HG03135 (cell line): ENCODE results near the gene XKR7.
"Not testable (repeated sequence)": the region's sequence is repeated elsewhere in the genome, so short reads cannot be mapped to it uniquely, and the experiment has no call there.

Experiments used
- ATAC-seq: cut with Tn5 transposase; IDR thresholded peaks from one replicate; pipeline ENCODE4 v1.9.1; 2021; ENCODE audit warnings: mild to moderate bottlenecking, moderate library complexity; ENCODE audit not compliant: unreplicated experiment

The XKR7 gene

DNA sequence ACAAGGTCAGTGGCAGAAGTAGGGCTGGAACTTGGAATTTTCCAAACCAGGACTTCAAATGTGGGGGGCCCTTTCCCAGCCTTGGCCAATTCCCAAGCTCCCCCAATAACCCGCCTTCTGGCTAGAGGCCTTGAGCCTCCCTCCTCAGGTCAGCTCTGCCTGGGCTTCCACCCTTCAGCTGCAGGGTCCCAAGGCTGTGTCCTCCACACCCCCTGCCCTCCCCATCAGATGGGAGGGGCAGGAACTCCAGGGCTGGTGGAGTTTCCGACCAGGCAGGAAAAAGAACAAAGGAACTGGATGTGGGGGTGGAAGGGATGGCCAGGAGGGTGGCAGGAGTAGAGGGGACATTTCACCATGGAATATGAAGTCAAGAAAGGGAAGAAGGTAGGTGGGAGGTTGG, 42.1 kb downstream of the XKR7 start, which contains the start of gene CCM2L:
CCM2L (plus strand) TSS at position 338 of the 400 bp plus-strand sequence; CDS start at position 355, 17 bp downstream.
- no peak for ATAC-seq

DNA sequence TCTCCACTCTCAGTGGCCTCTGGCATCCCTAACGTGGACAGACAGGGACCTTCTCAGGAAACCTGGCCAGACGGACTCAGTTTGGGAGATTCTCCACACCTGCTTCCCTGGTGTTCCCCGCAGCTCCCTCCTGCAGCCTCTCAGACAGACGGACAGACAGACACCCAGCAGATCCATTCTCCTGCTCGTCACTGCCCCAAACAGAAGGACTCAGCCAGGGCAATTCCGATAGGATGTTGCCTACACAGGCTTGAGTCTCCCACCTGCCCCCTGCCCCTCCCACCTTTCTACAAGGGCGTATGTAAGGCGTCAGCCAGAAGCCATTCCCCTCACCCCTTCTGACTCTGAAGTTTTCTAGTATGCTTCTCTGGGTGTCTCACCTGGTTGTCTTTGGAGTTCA, 42.7 kb downstream of the XKR7 start:
- no peak for ATAC-seq

DNA sequence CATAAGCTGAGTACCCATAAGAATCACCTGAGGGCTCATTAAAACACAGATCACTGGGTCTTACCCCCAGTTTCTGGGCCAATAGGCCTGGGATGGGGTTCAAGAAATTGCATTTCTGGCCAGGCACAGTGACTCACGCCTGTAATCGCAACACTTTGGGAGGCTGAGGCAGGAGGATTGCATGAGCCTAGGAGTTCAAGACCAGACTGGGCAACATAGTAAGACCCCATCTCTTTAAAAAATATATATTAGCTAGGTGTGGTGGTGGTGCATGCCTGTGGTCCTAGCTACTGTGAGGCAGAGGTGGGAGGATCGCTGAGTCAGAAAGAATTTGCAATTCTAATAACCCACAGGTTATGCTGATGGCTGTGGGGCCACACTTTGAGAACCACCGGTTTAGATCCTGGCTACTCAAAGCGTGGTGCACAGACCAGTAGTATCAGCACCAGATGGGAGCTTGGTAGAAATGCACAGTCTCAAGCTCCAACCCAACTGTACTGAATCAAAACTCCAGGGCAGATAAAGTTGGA, 44.3 kb downstream of the XKR7 start:
- ATAC-seq = no peak

DNA sequence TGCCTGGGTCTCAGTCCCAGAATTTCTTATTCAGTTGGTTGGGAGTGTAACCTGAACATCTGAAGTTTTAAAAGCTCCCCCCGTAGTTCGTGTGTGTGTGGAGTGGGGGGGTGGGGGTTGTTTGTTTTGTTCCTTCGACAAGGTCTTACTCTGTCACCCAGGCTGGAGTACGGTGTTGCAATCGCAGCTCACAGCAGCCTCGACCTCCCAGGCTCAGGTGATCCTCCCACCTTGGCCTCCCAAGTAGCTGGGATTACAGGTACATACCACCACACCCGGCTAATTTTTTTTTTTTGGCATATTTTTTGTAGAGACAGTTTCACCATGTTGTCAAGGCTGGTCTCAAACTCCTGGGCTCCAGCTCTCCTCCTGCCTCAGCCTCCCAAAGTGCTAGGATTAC, 45.4 kb downstream of the XKR7 start:
- ATAC-seq = no peak

DNA sequence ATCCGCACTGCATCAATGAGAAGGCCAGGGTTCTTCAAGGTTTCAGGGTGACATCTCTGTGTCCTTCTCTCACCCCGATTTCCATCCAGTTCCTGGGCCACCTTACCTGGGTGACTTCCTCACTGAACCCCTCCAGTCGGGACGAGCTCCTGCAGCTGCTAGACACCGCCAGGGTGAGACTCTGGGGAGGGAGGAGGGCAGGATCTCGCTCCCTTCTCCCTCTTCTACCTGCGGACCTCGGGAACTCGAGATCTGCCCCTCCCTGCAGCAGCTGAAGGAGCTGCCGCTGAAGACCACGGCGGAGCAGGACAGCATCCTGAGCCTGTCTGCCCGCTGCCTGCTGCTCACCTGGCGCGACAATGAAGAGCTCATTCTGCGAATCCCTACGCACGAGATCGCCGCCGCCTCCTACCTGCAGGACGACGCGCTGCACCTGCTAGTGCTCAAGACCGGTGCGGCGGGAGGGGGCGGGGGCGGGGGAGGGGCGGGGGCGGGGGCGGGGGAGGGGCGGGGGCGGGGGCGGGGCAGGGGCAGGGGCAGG, 49.8 kb downstream of the XKR7 start:
- ATAC-seq = no peak

DNA sequence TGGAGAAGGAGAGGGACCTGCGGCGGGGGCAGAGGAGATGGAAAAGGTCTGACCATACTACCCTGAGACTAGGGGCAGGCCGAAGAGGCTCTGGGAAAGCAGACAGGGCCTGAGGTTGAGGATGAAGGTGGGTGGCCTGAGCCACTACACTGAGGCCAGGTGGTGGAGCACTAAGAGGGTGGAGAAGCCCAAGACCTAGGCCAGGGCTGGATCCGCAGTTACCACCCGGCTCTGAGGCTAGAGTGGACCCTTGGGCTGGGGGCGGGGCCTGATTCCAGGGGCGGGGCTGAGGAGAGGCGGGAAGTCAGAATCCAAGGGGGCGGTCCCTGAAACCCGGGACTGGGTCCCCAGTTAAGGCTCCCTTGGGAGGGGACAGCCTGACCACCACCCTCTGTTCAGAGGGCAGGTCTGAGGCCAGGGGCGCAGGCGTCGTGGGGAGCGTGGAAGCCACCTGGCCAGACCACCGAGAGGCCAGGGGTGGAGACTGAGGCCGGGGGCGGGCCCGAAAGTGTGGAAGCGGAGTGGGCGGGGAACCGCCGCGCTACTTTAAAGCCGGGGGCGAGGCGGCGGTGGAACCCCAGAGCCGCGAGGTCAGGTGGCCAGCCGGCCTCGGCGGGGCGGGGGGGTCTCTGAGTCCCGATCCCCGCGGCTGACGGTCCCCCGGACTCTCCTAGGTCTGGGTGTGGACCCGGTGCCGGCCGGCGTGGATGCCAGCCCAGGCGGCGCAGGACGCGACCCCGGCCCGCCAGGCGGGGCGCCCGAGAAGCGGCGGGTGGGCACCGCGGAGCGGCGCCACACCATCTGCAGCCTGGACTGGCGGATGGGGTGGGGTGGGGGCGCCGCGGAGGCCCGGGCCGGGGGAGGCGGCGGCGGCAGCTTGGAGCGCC, 50.6 kb downstream of the XKR7 start:
- ATAC-seq = no peak

DNA sequence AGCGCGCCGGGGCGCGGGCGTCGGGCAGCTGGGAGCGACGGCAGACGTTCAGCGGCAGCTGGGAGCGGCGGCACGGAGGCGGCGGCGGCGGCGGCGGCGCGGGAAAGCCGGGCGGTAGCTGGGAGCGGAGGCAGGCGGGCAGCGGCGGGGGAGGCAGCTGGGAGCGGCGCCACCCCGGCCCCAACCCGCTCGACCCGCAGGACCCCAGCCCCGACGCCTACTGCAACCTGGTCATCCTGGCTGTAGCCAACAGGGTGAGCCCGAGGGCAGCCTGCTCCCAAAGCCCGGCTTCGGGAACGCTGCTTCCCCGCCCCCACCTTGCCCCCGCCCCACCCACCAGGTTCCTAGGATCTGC, 51.2 kb downstream of the XKR7 start:
- ATAC-seq = no peak

DNA sequence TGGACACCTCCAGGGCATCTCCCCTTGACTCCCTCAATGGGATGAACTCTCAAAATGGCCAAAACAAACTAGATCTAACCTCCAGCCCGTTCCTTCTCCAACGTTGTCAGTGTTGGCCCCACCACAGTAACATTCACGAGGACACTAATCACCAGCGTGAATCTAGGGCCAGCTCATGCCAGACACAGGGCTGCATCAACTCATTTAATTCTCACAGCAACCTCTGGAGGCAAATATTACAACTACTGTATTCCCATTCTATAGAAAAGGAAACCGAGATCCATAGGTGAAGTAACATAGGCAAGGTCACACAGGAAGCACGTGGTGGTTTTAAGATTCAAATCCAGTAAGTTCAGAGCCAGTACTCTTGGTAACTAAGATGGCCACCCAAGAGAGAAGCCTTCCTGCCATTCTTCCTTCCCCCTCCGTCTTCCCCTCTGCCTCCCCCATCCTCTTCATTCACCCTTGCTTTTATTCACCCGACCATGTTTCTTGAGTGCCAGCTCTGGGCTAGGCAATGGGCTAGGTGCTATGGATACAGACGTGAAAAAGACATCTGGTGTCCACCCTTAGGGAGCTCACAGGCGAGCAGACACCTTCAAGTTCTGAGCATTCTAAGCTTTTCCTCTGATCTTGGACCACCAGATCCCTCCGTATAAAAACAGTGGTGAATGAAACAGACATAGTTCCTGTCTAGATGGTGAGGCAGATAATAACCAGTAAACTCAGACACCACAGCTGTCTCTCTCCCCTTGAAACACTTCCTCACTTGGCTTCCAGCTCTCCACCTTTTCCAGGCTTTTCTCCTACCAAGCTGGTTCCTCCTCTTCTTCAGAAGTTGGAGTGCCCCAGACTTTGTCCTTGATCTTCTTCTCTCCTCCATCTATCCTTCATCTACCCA, 51.9 kb downstream of the XKR7 start:
- ATAC-seq = no peak

DNA sequence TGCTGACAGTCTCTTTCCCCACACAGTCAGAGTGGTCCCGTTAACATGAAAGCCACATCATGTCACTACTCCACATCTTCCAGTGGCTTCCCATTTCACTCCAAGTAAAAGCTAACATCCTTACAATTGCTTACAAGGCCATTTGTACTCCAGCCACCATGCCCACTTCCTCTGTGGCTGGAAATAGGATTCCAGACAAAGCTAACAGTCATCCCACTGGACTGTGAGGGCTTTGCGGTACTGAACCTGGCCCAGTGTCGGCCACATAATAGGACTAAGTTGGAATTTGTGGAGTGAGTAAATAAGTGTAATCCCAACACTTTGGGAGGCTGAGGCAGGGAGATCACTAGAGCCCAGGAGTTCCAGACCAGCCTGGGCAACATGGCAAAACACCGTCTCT, 53.1 kb downstream of the XKR7 start:
- no peak for ATAC-seq

DNA sequence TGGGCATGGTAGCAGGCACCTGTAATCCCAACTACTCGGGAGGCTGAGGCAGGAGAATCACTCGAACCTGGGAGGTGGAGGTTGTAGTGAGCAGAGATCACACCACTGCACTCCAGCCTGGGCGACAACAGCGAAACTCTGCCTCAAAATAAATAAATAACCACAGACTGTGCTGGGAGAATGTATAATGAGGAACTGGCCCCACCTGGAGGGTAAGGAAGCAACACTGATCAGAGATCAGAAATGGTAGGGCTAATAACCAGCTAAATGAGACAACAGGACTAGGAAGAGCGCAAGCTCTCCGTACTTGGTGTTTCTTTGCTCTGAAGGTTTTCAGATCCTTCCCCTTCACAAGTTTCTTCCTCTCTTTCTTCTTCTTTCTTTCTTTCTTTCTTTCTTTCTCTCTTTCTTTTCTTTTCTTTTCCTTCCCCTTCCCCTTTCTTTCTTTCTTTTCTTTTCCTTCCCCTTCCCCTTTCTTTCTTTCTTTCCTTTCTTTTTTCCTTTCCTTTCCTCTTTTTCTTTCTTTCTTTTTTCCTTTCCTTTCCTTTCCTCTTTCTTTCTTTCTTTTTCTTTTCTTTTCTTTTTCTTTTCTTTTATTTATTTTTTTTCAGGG, 56.8 kb downstream of the XKR7 start:
- no peak for ATAC-seq

DNA sequence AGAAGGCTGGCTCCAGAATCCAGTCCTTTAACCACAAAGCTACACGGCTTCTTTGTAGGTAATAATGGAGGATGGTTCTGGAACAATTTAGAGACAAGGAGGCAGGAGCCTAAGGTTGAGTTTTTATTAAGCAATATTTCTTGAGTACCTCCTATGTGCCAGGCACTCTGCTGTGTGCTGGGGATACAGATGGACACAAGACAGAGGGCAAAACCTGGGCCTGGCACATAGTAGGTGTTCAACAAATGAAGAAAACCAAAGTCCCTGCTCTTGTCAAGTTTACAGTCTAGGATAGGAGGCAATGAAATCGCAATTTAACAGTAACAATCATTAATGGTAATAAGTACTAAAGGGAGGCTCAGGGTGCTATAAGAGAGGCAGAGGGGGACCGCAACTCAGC, 59.7 kb downstream of the XKR7 start:
- no peak for ATAC-seq

DNA sequence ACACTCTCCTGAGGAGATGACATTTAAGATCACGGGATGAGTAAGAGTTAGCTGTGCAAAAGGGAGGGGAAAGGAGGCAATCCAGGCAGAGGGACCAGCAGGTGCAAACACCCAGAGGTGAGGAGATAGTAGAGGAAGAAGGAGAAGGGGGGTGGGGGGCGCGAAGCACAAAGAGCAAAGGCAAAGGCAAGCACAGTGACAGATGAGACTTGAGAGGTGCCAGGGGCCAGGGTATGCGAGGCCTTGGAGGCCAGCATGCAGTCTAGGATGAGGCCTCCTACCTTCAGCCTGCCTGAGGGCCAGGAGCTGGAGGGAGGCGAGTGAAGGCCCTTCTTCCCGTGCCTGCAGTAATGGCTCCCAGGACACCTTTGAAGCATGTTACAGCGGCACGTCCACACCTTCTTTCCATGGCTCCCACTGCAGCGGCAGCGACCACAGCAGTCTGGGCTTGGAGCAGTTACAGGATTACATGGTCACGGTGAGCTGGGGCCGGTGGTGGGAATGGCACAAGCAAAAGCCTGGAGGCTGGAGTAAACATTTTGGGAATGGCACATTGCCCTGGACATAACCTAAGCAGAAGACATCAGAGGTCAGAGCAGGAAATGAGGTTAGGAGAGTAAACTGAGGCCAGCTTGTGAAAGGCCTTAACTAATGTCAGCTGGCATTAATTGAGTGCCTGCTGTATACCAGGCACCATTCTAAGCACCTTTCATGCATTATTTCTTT, 60.9 kb downstream of the XKR7 start:
- no peak for ATAC-seq

DNA sequence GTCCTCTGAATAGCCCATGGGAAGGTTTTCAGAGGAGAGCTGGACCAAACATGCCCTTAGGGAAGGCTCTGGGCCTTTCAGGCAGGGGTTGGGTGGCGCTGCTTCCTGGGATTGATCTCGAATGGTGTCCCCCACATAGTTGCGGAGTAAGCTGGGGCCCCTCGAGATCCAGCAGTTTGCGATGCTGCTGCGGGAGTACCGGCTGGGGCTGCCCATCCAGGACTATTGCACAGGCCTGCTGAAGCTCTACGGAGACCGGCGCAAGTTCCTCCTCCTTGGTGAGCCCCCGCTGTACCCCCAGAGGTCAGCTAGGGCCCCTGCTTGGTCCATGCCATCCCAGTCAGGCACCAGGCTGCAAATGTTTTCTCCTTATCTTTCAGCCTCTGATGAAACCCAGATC, 61.6 kb downstream of the XKR7 start:
- ATAC-seq = no peak

DNA sequence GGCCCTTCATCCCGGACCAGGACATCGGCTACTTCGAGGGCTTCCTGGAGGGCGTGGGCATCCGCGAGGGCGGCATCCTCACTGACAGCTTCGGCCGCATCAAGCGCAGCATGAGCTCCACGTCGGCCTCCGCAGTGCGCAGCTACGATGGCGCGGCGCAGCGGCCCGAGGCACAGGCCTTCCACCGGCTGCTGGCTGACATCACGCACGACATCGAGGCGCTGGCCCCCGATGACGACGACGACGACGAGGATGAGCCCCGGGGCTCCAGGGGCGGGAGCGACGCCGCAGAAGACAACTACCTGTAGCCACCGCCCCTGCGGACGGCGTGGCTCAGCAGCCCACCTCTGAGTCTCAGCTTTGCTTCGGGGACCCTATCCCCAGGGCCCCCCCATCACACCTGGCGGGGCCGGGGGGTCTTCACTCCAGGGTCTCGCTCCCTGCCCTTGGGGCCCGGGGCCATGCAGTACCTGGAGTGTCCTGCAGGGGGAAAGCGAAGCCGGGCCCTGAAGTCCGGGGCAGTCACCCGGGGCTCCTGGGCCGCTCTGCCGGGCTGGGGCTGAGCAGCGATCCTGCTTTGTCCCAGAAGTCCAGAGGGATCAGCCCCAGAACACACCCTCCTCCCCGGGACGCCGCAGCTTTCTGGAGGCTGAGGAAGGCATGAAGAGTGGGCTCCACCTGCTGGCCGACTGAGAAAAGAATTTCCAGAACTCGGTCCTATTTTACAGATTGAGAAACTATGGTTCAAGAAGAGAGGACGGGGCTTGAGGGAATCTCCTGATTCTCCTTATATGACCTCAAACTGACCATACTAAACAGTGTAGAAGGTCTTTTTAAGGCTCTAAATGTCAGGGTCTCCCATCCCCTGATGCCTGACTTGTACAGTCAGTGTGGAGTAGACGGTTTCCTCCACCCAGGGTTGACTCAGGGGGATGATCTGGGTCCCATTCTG, 63.3 kb downstream of the XKR7 start:
- ATAC-seq = no peak

DNA sequence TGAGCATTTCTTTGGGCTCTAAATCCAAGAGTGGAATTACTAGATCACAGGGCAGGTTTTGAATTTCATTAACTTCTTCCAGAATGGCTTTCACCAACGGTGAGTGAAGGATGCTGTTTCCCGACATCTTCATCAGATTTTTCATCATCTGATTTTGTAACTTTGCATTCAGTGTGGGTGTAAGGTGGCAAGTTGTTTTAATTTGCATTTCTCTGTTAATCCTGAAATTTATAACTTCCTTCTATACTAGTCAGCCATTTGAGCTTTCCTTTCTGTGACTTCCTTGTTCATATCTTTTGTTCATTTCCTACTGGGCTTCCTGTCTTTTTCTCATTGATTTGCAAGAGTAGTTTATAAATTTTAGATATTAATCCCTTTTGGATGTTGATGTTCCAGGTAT, 65.4 kb downstream of the XKR7 start:
- no peak for ATAC-seq

DNA sequence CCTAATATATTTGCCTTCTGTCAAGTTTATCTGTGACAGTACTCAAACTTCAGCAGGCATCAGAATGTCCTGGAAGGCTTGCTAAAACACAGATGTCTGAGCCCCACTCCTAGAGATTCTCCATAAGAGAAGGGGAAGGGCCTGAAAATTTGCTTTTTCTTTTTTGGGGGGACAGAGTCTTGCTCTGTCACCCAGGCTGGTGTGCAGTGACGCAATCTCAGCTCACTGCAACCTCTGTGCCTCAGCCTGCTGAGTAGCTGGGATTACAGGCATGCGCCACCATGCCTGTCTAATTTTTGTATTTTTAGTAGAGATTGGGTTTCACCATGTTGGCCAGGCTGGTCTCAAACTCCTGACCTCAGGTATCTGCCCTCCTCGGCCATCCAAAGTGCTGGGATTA, 65.8 kb downstream of the XKR7 start:
- ATAC-seq = not testable (repeated sequence)

DNA sequence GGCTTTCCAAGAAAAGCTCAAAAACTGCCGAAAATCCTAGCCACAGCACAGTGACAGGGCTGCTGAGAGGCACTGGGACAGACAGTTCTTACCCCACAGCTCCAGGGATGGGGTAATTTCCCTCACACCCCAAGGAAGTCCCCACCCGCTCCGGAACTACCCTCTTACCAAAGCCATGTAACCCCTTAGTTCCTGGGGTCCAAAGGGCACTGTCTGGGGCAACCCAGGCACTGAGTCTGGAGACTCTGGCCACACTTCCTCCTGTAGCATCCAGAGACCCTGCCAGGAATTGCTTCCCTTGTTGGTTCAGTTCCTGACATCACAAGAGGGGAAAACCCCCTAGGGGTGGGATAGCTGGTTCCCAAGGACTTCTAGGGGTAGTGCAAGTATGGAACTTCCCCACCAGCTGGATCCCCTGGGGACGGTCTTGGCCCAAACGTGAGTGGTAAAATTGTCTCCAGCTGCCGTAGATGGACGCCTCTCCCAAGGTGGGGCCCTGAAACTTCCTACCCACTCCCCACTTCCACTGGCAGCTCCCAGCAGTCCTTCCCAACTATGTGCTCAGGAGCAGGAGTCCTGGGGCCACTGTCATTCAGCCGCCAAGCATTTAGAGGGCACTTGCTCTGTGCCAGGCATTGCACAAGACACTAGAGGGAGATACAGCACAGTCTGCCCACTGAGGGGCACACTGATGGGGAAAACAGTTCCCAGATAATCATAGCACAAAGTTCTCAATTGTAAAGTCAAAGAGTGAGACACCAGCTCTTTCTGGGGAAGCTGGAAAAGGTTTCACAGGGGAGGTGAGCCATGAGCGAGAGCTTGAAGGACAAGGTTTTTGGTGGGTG, 66.9 kb downstream of the XKR7 start:
- ATAC-seq = no peak

DNA sequence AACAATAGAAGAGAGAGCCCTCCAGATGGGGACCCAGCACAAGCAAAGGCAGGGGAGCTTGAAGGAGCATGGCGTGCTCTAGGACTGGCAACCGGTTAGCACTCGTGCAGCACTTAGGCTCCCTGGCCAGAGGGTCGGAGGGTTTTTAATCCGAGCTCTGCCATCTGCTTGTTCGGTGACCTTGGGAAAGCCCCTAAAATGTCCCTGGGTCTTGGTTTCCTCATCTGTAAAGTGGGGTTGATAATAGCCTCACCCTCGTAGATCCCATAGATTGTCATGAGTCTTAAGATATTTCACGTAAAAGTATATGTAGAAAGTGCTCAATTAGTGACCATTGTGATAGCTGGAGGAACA, 67.5 kb downstream of the XKR7 start:
- no peak for ATAC-seq
